Measurements from ENCODE around the gene PLCZ1.

- TF ChIP-seq CTCF (IDR thresholded peaks at IDR 0.05): no peak
- TF ChIP-seq POLR2A (IDR thresholded peaks at IDR 0.05): no peak
Observed at GRCh38 chr12:18655351-18655750, 82.5 kb downstream of the PLCZ1 start.
